HG02623 (cell line): ENCODE data around the gene GOLGA8J.
"Not testable (repeated sequence)": the region's sequence is repeated elsewhere in the genome, so short reads cannot be mapped to it uniquely, and the experiment has no call there.

Source experiments
- ATAC-seq: cut with Tn5 transposase; IDR thresholded peaks from one replicate; pipeline ENCODE4 v1.9.1; 2021; ENCODE audit warnings: moderate library complexity; ENCODE audit not compliant: unreplicated experiment

GOLGA8J gene

GRCh38 chr15:30082655-30083054 is at the start of gene GOLGA8J:
GOLGA8J (plus strand) TSS chr15:30082955; CDS start chr15:30083053, 98 bp downstream.
- ATAC-seq: not testable (repeated sequence)

DNA sequence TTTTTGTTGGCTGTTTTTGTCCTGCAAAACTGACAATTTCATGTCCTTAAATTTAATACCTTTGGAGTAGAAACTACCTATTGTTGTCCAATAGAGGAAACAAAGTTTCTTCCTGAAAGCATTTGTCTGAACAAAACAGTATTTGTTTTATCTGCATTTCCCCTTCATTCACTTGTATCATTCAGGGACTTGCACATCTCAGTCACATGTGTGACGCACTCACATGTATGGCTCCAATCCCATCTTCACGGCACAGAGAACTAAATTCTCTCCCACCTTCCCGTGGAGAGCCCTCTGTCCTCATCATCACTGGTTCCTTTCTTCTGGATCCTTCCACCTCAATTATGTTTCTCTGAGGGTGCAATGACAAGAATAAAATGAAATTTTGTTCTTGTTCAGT is 49.5 kb upstream of the GOLGA8J start:
- no peak for ATAC-seq

DNA sequence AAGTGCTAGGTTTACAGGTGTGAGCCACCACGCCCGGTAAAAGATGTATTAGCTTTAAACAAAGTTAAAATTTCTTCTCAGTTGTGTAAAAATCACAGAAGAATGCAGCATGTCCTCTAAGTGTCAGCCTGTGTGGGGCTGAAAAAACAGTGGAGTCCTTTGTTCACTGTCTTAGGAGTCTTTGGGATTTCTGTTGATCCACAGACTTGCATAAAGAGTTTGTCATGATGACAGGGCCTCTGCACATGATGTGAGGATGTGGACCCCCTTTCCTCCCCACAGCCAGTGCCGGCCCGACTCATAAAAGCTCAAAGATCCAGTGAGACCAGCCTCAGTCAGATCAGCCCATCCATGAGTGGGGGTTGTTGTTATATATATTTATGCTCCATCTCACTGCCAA is 49.0 kb upstream of the GOLGA8J start:
- no peak for ATAC-seq

- no peak for ATAC-seq
Measured at GRCh38 chr15:30036036-30036703, 46.6 kb upstream of the GOLGA8J start.

DNA sequence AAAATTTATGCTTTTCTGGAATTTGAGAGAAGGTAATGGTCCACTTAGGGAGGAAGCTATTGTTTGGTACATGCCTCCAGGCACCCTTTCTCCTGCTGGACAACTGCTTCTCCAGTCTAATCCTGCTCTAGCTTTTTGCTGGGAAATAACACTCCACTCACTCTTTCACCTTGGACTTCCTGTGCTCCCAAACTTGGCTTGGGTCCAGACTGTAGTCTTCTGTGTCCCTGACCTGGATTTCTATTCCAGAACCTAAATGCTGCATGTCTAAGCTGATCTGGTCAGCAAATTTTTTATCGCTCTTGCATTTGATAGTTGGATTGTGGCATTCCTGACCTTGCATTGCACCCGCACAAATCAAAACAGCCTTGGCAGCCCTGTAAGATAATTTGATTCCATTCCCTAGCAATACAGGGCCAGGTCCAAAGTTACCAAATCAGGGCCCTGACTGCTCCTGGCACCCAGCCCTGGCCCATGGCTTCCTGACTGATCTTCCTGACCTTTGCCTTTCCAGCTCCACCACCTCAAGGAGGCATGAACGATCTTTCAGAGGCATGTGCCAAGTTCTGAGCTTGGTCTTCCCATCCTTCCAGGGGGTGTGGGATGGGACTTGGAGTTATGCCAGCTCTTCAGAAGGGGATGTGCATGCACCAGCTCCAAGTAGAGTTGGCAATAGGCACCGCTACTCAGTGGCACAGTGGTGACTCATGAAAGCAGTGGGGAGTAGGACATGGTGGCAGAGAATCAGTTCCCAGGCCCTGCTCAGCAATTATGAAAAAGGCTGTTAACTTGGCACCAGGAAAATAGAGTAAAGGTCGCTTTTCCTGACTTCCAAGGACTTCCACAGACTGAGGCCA is 43.9 kb upstream of the GOLGA8J start:
- ATAC-seq: no peak

DNA sequence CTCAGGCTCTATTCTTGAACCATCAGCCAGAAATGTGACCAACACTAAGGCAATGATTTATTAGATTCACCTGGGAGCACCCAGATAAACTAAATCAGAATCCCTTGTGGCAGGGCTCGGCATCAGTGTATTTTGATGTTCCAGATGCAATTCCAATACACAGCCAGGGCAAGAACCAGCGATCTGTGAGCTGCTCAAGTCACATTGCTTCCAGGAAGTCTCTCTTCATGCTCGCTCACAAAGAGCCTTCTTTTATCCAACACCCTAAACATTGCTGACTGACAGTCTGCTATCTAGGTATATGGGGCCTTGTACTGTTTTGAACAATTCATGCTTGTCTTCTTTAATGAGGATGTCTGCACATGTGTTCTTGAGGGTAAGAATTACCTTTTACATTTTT is 40.9 kb upstream of the GOLGA8J start:
- no peak for ATAC-seq

- no peak for ATAC-seq
Measured at GRCh38 chr15:30042556-30042955, 40.2 kb upstream of the GOLGA8J start.

DNA sequence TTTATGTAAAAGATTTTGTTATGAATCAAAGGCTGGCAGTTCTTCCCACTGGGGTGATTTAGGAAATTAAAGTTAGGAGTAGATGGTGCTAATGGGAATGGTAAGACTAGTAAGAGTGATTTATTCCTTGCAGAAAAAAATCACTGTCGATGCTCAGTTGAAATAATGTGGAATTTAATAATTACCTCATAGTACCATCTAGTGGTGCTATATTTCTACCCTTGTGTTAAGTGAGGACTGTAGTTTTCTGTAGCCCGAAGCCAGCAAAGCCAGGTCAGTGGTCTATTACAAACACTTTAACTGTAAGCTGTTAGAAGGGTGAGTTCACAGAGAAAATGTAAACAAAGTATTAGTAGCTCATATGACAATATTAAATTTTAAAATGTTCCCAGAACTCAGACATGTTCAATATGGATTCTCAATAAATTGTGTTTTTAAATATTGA is 39.5 kb upstream of the GOLGA8J start:
- ATAC-seq: no peak

- no peak for ATAC-seq
Measured at GRCh38 chr15:30044377-30044776, 38.4 kb upstream of the GOLGA8J start.

GRCh38 chr15:30044826-30045225 is 37.9 kb upstream of the GOLGA8J start:
- ATAC-seq: not testable (repeated sequence)

- not testable (repeated sequence) for ATAC-seq
Measured at GRCh38 chr15:30045248-30046041, 37.3 kb upstream of the GOLGA8J start.

GRCh38 chr15:30046430-30046829 is 36.3 kb upstream of the GOLGA8J start:
- no peak for ATAC-seq

DNA sequence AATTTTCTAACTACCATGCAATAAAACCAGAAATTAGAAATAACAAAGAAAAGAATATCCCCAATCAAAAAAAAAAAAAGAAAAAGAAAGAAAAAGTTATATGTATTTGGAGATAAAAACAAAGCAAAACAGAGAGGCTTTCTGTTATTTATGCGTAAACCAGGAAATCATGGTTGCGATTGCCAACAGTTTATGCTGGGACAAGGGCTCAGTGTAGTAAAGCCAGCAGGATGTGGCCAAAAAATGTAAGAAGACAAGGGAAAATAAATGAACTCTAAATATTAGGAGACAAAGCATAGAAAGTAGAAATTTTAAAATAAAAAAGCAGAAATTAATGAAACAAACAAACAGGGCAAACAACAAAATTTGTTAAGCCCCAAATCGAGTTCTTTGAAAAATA is 27.2 kb upstream of the GOLGA8J start:
- no peak for ATAC-seq

GRCh38 chr15:30056166-30056565 is 26.6 kb upstream of the GOLGA8J start:
- no peak for ATAC-seq

- ATAC-seq: no peak
Measured at GRCh38 chr15:30059771-30060170, 23.0 kb upstream of the GOLGA8J start.

GRCh38 chr15:30062881-30063280 is 19.9 kb upstream of the GOLGA8J start:
- no peak for ATAC-seq

- no peak for ATAC-seq
Measured at GRCh38 chr15:30063835-30064546, 18.8 kb upstream of the GOLGA8J start.

DNA sequence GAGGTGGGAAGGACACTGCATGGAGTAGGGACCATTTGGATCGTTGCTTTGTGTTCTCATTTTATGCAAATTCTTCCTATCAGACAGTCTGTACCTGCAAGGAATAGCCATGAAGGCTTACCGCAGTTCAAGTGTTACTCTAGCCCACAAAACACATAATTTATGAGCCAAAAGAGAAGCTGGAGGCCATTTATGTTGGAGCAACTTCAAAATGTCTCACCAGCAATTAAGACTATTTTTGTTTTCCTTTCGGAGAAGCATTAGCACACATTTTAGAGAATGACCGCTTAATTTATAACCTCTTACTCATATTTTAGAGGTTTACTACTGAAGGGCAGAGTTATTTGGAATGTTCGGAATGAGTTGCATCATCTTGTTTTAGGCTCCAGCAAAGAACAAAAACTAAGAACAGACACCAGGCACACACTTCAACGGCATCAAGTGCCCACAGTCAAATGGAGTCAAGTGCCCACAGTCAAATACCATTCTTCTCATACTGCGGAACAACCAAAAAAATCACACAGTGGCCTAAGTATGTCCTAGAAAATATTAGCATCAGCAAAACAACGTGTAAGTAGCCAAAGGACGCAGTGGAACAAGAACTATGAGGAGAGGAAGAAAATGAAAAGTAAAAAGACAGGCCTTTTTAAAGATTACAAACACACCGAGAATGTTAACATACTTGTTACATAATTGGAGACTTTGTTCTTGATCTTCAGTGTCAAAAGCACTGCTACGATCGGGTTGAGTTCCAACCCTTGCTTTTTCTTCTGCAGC is 17.5 kb upstream of the GOLGA8J start:
- ATAC-seq: no peak

DNA sequence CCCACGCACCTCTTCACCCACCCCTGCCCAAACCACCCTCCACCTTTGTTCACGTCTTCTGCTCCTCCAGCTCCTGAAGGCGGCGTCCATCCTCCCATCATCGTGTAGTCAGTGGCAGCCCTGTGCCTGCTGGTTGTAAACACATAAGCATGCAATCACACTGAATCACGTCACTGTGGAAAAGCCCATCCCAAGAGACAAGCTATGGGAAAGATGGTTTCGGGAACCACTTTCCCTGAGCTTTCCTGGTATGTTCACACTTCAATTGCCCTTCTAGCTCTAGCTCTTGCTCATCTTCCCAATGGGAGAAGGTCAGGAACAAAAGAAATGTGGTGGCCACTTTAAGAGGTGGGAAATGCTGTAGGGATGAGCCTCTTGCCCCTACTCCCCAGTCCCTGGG is 14.4 kb upstream of the GOLGA8J start:
- ATAC-seq: no peak

GRCh38 chr15:30072630-30073029 is 10.1 kb upstream of the GOLGA8J start:
- ATAC-seq: no peak
